ENCODE results near the gene NTNG1. TPM values are rescaled to one million over a fixed set of nuclear protein-coding genes. Genes with fewer than 3 reads are reported as not detected.

NTNG1 gene
- total RNA-seq, 2 donors from 2014 or later = 2.5 to 2.6 TPM

GRCh38 chr1:107272321-107272720 lies 131.5 kb downstream of the NTNG1 start:
- H3K27me3 Mint-ChIP-seq (ENCODE audit: insufficient read depth) = no peaks in the 10 kb centered on the region
- no peak overlapping the region for H3K9ac ChIP-seq (ENCODE audit: extremely low read depth, low read length, poor library complexity, severe bottlenecking)
- TF ChIP-seq CTCF (conservative IDR thresholded peaks at IDR 0.05) = no peak
- H3K27me3 ChIP-seq (ENCODE audit: control insufficient read depth, insufficient read depth, low read length, poor library complexity, severe bottlenecking) = no peaks in the 10 kb centered on the region
- H3K4me1 Mint-ChIP-seq = peaks cover 2% of the 10 kb centered on the region
- no peaks in the 10 kb centered on the region for H3K9me3 ChIP-seq (ENCODE audit: control insufficient read depth, low read length)
- H3K36me3 Mint-ChIP-seq (ENCODE audit: low read depth) = no peaks in the 10 kb centered on the region
- H3K4me1 ChIP-seq (ENCODE audit: control insufficient read depth, insufficient read depth, low read length) = no peaks in the 10 kb centered on the region
- H3K27ac ChIP-seq (ENCODE audit: low read depth, low read length) = no peak overlapping the region
- H3K4me3 Mint-ChIP-seq = no peak overlapping the region
- WGBS, 2 experiments (ENCODE audit: insufficient coverage in 1 of 2, insufficient read length in 1 of 2) = 90 to 93% methylated on average over 3 to 4 of the region's 4 CpGs
- no peak overlapping the region for H3K27ac Mint-ChIP-seq
- no peaks in the 10 kb centered on the region for H3K9me3 Mint-ChIP-seq
- no peaks in the 10 kb centered on the region for H3K36me3 ChIP-seq (ENCODE audit: control insufficient read depth, insufficient read depth, low read length)
- H3K4me3 ChIP-seq (ENCODE audit: low read length) = no peak overlapping the region
- no peak for DNase-seq

GRCh38 chr1:107273515-107273914 lies 132.7 kb downstream of the NTNG1 start:
- DNase-seq = no peak
- Histone ChIP-seq H3K27ac (ENCODE audit: low read depth, low read length) (no peak overlapping the region), H3K27me3 (ENCODE audit: control insufficient read depth, insufficient read depth, low read length, poor library complexity, severe bottlenecking) (no peaks in the 10 kb centered on the region), H3K9me3 (ENCODE audit: control insufficient read depth, low read length) (no peaks in the 10 kb centered on the region), H3K9ac (ENCODE audit: extremely low read depth, low read length, poor library complexity, severe bottlenecking) (no peak overlapping the region), H3K4me1 (ENCODE audit: control insufficient read depth, insufficient read depth, low read length) (no peaks in the 10 kb centered on the region), H3K4me3 (ENCODE audit: low read length) (no peak overlapping the region), H3K36me3 (ENCODE audit: control insufficient read depth, insufficient read depth, low read length) (no peaks in the 10 kb centered on the region)
- Mint-ChIP-seq H3K9me3 (no peaks in the 10 kb centered on the region), H3K36me3 (ENCODE audit: low read depth) (no peaks in the 10 kb centered on the region), H3K4me1 (peaks cover 2% of the 10 kb centered on the region), H3K27ac (no peak overlapping the region), H3K4me3 (no peak overlapping the region), H3K27me3 (ENCODE audit: insufficient read depth) (no peaks in the 10 kb centered on the region)
- no peak for TF ChIP-seq CTCF (conservative IDR thresholded peaks at IDR 0.05)
- 87 to 100% methylated on average over 1 to 3 of the region's 3 CpGs for WGBS, 2 experiments (ENCODE audit: insufficient coverage in 1 of 2, insufficient read length in 1 of 2)

GRCh38 chr1:107274227-107274626 lies 133.4 kb downstream of the NTNG1 start:
- Mint-ChIP-seq H3K27ac (no peak overlapping the region), H3K27me3 (ENCODE audit: insufficient read depth) (no peaks in the 10 kb centered on the region), H3K4me3 (no peak overlapping the region), H3K36me3 (ENCODE audit: low read depth) (no peaks in the 10 kb centered on the region), H3K9me3 (no peaks in the 10 kb centered on the region), H3K4me1 (peaks cover 2% of the 10 kb centered on the region)
- no peak overlapping the region for H3K27ac ChIP-seq (ENCODE audit: low read depth, low read length)
- no peak for DNase-seq
- H3K27me3 ChIP-seq (ENCODE audit: control insufficient read depth, insufficient read depth, low read length, poor library complexity, severe bottlenecking) = no peaks in the 10 kb centered on the region
- no peaks in the 10 kb centered on the region for H3K36me3 ChIP-seq (ENCODE audit: control insufficient read depth, insufficient read depth, low read length)
- no peak overlapping the region for H3K4me3 ChIP-seq (ENCODE audit: low read length)
- no peaks in the 10 kb centered on the region for H3K9me3 ChIP-seq (ENCODE audit: control insufficient read depth, low read length)
- no peak for TF ChIP-seq CTCF (conservative IDR thresholded peaks at IDR 0.05)
- H3K4me1 ChIP-seq (ENCODE audit: control insufficient read depth, insufficient read depth, low read length) = no peaks in the 10 kb centered on the region
- WGBS, 2 experiments (ENCODE audit: insufficient coverage in 1 of 2, insufficient read length in 1 of 2) = 88 to 100% methylated on average over 1 of the region's 1 CpG
- no peak overlapping the region for H3K9ac ChIP-seq (ENCODE audit: extremely low read depth, low read length, poor library complexity, severe bottlenecking)
